Activated CD4-positive, CD25-positive, alpha-beta regulatory T cell (primary cell): ENCODE results near the gene PPP1R37.
"Not testable (repeated sequence)": the region's sequence is repeated elsewhere in the genome, so short reads cannot be mapped to it uniquely, and the experiment has no call there.

Source experiments
- DNase-seq, 4 experiments: peaks; one replicate each; lab custom pipeline; 2025; lab: John Stamatoyannopoulos, UW

PPP1R37 gene

DNA sequence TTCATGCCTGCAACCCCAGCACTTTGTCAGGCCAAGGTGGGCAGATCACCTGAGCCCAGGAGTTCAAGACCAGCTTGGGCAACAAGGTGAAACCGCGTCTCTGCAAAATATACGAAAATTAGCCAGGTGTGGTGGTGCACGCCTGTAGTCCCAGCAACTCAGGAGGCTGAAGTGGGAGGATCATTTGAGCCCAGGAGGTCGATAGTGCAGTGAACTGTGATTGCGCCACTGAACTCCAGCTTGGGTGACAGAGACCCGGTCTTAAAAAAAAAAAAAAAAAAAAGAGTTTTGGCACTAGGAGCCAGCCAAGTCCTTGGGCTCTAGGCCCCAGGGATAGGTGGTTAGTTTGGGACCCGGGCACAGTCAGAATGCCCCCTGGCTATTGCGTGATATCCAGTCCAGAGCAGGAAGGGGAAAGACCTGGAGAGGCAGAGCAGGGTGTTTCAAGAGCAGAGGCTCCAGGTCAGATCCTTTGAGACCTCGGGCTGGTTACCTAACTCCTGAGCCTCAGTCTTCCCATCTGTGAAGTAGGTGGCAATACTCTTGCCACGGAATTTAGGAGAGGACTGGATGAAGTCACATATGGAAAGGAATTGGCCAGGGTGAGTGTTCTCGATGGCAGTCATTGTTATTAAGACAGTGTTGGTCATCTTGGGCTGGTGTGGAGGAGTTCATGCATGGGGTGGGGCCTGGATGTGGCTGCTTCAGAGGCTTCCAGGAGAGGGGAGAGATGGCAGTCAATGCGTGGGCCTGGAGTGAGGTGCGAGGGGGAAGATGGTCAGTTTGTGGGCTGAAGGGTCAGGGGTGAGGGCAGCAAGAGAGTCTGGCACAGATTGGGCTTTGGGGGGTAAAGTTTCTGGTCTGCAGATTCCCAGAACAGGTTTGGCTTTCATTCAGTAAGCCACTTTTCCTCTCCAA lies 2.8 kb downstream of the PPP1R37 start:
- no peak for DNase-seq

DNA sequence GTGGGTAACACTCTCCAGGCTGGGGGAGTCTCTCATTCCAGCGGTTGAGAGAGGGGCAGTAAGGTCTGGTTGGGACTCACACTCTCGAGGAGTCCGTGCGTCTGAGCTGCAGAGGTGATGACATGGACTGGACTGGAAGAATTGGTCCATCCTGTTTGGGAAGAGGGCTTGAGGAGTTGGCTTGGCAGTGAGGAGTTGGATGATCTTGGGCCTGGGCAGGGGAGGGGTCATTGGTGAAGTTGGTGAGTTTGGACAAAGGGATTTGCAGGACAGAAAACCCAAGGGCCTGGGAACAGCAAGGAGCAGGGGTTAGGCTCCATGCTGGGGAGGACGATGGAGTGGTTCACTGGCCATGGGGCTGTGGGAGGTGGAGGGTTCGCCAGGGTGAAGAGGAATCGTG lies 3.7 kb downstream of the PPP1R37 start:
- DNase-seq = no peak

DNA sequence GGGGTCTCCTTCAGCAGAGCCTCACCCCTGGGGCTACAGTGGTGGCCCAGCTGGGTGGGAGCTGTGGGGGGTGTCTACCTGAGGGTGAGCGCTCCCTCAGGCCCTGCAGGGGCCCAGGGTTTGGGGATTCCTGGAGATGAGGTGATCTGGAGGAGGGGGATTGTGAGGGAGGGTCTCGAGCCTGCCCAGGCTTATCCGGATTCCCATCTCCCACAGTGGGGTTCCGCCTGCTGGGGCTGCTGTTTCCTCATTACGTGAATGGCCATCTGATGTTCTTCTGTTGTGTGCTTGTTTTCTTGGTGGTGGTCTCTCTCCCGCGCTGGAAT lies 4.4 kb downstream of the PPP1R37 start:
- DNase-seq = no peak

DNA sequence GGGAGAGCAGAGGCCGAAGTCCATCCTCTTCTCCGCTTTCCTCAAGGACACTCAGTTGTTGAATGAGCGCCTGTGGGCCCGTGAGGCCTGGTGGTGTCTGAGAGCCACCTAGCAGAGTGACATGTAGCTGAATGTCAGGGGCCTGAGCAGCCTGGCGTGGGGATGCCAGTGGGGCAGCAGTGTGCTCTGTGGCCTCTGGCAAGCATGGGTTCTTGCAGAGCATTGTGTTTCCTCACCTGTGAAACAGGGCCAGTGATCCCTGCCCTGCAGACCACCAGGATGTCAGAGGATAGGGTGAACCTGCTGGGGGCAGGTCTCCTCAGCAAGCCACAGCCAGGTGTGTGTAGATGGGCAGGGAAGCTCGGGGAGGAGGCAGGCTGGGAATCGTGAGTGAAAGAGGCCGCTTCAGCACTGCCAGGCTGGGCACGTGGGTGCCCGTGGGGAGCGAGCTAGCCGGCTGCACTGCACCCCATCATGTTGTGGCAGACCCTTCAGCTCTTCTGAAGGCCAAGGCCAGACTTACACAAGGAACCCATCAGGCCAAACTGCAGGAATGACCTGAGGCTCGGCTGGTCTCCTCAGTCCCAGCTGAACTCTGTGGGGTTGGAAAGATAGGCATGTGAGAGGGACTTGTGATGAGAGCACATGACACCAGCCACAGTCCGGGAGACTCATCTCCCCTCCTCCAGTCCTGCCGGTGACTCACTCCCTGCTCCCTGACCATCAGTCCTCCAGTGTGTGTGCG lies 5.0 kb downstream of the PPP1R37 start:
- no peak for DNase-seq

DNA sequence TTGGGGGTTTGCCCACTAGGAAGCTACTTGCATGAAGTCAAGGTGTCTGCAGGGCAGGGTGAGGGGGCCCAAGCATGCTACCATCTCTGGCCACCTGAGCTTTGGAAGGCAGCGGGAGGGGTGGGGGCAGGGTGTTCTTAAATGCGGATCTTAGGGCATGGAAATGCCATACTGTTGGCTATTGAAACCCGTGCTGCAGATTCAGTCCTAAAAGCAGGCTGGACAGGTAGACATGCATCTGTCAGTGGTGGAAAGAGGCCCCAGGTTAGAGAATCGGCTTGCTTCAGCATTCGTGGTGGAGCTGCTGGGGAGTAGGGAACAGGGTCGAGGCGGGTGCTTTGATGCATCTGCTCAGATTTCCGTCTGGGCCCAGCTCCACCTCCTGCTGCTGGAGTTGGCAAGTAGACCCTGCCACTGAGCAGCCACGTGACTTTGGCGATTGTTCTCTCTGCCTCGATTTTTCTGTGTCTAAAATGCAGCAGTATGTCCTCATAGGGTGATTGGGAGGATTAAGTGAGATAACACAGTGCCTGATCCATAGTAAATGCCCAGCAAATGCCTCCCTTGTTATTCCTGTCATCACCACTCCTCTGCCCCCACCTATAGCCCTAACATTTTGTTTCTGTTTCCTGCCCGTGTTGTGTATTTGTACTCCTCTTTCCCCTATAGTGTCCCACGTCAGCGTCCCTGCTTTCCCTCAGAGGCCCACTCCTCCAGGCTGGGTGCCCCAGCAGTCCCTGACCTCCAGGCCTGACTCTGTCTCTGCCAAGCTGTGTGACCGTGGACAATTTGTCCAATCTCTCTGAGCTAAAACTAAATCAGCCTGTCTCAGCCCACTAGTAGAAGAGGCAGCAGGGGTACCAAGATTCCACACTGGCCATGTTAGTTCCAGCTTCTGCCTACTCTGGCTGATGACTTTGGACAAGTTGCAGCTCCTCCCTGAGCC lies 5.8 kb downstream of the PPP1R37 start:
- no peak for DNase-seq

DNA sequence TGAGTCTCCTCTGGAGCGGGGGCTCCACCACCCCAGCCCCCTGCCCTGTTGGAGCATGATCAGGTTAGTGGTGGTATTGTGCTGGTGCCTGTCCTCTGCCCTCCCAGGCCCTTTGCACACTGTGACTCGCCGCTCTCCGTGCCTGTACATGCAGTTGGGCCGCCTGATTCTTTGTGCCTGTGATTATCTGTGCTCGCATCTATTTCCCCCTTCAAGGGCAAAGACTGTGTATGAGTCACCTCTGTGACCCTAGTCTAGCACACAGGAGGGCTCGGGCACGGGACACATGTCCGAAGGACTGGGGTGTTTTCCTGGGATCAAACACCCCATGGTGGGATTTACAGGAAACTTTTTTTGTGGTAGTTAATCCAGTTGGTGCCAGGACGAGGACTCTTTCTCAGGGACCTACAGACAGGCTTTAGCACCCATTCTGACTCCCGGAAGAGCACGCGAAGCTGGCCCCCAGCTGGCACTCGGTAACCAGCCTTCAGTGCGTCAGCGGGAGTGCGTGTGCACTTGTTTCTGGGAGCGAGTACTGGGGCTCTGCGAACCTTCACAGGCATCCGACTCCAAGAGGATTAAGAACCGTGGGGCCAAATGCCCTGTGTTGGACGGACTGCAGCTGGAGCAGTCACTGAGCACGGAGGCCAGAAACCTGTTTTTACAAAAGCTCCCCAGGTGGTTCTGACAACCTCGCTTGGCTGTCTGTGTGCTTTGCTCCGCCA lies 6.7 kb downstream of the PPP1R37 start:
- DNase-seq = no peak

DNA sequence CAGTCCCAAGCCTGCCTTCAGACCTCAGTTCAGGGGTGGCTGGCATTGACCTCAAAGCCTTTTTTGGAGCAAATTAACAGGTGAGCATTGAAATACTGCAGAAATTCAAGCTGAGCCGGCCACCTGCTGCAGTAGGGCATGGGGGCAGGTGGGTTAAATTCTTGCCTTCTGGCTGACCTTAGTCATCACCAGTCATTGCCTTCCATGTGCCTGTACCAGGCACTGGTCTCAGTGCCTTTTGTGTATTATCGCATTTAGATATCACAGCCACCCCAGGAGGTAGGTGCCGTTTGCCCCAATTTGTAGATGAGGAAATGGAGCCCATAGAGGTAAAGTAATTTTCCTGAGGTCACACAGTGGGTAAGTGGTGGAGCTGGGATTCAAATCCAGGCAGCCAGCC lies 7.2 kb downstream of the PPP1R37 start:
- no peak for DNase-seq

DNA sequence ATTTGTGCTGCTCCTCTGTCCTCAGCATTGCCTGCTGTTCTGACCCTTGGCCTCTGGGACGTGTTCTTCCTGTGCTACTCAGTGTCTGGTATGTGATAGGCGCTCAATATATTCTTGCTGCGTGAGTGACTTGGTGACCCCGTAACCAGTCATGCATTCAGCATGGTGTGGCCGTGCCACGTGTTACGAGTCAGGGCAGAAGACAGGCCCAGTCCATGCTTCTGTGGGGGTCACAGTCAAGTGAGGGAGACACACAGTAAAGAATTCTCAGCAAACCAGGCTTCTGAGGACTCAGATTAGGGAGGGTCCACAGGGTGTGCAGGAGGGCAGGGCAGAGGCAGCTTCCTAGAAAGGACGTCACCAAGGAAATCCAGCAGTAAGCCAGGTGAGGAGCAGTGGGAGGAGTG lies 7.9 kb downstream of the PPP1R37 start:
- DNase-seq = no peak

DNA sequence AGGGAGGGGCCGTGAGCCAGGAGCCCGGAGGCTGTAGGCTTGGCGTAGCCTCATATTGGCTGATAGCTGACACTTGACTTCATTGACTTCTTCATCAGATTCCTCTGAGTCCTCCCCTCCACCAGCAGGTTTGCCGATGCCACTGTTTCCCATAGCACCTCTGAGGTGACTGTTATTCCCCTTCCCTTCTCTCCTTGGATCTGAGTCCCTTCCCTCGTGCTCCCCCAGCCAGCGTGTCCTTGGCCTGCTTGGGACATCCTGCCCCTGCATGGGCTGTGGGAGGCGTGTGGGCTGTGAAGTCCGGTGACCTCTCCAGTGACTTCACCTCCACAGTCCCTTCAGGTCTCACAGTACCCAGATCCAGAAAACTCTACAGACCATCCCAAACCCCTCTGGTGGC lies 8.8 kb downstream of the PPP1R37 start:
- DNase-seq = no peak

DNA sequence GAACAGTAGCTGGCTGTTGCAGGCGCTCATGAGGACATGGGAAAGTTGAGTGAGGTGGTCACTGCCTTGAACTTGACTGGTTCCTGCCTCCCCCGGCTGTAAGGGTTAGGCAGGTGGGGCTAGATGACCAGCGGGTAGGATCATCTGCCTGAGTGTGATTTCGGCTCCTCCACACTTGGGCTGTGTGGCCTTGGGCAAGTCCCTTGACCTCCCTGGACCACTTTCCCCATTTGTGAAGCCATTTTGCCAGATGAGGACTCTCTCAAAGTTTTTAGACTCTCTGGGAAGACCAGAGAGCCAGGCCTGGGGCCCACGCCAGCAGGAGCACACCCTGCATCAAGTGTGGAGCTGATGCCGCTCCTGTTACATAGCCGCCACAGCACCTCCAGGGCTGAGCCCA lies 9.5 kb downstream of the PPP1R37 start:
- DNase-seq = no peak

DNA sequence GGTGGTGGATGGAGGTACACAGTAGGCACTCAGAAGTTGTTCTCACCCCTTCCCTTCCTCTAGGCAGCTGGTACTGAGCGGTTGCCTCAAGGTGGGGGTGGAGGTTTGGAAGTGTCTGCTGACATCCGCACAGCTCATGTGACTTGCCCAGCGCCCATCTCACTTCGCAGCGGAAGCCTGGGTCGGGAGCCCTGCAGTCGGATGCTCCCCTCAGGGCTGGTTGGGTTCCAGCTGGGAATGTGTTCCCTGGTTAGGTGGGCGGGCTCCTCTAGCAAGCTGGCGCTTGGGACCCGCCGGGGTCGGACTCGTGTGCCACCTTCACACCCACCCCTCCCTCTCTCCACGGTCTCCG lies 10.2 kb downstream of the PPP1R37 start:
- peak in 1 of 4 experiments; percentile 42 for DNase-seq

DNA sequence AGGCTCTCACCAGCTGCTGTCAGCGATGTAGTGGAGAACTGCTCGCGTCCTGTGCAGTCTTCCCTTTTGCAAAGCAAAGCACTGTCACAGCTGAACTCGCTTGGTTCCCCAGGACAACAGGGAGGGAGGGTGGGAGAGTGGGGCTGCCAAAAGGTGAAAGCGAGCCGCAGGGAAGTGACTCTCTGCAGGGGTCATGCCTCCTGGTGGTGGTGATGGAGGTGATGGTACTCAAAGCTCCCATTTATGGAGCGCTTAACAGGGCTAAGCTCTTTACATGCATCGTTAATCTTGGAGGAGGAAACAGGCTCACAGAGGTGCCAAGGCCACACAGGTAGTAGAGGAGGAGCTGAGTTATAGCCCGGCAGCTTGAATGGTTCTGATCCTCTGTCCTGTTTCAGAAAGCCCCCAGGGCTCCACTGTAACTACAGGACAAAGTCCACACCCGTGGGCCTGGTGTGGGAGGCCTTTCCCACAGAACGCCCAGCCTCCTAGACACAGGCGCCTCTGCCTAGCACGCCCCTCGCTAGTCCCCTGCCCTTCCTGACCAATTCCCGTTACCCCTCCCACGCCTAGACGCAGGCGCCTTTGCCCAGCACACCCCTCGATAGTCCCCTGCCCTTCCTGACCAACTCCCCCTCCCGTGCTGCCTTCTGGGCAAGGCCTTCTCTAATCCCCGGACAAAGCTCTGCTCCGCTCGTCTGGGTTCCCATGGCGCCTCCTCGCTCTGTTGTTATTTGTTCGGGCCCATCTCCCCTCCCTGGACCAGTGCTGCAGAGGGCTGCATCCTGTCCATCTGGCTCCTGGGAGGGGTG lies 10.7 kb downstream of the PPP1R37 start:
- no peak for DNase-seq

DNA sequence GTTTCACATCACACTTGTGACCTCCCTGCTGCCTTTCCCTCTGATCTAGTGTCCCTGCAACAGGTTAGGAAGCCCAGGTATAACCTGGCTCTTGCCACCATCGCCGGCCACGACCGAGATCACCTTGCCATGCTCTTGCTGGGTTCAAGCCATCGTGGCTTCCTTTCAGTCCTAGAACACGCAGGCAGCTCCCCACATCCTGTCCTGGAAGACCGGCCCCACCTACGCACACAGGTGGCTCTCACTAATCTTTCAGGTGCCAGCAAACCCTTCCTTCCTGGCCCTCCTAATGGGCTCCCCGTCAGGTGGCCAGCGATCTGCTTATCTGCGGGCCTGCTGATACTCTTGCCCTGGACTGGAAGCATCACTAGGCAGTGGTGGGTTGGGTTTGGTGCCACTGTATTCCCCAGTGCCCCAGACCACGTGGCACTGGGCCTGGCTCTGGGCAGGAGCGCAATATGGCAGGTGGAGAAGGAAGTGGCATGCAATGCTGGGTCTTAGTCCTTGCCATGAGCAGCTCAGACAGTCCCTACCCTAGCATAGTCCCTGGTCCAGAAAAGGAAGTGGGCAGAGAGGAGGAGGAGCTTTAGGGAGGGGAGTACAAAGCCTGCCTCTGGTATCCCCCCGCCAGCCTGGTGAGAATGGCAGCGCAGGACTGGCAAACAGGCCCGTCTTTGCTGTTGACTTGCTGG lies 11.8 kb downstream of the PPP1R37 start:
- no peak for DNase-seq

DNA sequence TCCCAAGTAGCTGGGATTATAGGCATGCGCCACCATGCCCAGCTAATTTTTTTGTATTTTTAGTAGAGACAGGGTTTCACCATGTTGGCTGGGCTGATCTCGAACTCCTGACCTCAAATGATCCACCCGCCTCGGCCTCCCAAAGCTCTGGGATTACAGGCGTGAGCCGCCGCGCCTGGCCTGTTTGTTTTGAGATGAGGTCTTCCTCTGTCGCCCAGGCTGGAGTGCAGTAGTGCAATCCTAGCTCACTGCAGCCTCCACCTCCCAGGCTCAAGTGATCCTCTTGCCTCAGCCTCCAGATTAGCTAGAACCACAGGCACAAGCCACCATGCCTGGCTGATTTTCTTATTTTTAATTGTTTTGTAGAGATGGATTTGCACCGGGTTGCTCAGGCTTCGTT lies 13.4 kb downstream of the PPP1R37 start:
- DNase-seq = not testable (repeated sequence)

DNA sequence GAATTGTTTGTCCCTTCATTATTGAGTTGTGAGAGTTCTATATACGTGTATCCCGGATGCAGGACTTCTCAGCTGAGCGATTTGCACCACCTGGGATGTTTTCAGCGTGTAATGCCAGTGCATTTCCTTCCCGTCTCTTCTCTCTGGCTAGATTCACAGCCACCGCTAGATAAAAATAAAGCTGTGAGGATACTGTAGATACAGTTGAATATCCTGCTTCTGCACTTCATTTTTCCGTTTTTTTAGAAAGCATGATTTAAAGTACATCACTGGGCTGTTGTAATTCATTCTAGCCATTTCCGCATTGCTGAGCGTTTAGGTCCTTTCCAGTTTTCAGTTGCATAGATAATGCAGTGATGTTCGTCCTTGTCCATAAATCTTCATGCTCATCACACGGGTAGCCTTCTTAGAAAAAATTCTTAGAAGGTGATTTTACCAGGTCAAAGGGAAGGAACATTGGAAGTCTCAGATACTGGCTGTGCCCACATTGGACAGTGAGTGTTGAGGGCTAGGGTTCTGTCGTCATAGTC lies 14.7 kb downstream of the PPP1R37 start:
- DNase-seq = no peak

DNA sequence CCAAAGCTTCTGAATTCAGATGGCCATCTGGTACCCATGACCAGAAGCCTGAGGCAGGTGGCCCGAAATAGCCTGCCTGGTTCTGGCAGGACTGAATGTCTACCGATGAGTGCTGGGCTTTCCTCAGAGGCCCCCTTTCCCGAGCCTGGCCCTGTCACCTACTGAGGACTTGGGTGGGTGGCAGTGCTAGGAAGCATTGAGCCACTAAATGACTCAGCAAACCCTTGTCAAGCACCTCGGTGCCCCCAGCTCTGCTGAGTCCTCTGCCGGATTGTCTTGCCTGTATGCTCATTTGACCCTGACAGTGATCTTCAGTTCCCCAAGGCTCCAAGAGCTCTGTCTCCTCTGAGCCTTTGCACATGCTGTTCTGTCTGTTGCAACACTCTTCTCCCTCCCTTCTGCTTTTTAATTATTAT lies 17.9 kb downstream of the PPP1R37 start:
- DNase-seq = no peak

DNA sequence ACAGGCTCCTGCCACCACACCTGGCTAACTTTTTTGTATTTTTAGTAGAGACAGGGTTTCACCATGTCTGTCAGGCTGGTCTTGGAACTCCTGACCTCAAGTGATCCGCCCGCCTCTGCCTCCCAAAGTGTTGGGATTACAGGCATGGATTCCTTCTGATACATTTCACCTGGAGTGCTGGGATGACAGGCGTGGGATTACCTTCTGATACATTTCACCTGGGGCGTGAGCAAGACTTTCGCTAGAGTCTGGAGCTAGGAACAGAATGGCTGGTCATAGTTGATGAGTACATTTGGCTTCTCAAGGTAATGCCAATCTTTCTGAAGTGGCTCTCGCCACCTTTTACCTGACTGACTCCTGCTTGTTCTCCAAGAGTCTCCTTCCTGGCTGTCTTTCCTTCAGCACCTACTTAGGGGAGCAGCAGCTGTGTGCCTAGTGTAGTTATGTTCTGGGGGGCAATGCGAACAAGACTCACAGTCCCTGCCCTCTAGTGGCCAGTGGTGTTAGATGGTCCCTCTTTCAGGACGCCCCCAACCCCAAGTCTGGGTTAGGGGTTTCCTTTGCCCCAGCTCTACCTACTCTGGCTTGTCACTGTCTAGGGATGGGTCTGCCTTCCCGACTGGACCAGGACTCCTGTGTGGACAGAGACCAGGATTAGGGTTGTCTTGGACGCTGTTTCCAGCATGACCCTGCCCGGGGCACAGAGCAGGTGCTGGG lies 19.3 kb downstream of the PPP1R37 start:
- DNase-seq = no peak

DNA sequence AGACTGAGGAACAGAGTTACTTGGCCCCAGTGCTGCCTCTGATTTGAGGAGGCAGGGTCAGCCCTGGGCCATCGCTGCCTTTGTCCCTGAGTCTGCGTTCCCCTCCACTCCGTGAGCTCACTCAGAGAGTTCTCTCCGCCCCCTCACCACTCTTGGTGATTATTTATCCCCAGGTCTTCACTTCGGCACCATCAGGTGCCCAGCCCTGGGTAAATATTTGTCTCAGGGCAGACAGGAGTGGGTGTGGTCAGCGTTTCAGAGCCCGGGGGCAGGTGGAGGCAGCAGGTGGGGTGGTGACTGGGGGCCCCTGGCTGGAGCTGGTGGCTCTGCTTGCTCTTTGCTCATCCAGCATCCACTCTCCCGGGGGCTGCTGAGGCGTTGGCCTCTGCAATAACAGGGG lies 20.6 kb downstream of the PPP1R37 start:
- no peak for DNase-seq

DNA sequence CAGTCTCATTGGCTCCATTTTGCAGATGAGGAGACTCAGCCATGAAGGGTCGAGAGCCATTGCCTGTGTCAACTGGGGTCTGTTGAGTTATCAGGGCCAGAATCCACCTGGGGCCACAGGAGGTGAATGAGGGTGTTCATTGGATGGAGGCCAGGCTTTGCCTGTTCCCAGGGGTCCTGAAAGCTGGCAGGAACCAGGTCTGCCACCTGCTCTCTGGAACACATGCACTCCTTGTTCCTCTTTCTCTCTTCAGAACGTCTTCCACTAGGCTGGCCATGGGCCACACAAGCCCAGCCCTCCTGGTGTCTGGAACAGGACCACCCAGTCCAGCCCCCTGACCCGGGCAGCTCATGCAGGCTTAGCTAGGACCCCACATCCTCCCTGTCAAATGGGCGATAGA lies 21.1 kb downstream of the PPP1R37 start:
- no peak for DNase-seq
